GM12878 (cell line): ENCODE data around the gene SHC3. TPM values are rescaled to one million over a fixed set of nuclear protein-coding genes. Genes with fewer than 3 reads are reported as not detected.

Experiments
- ATAC-seq: fragments of 200-7000 bp; cut with Tn5 transposase; 3 replicates; pipeline ENCODE4 v1.9.1; 2020; ENCODE audit warnings: mild to moderate bottlenecking, moderate library complexity
- BruUV-seq: library from RNA; stranded (reverse); fragments of 400-500 nt; replicated peaks from 2 replicates; lab custom pipeline; 2021; lab: Mats Ljungman, UMichigan
- CTCF ChIA-PET: fragments of 300-600 bp; sonication (Branson Sonifier 250); formaldehyde crosslinking; extraction: SDS; loops from one replicate; lab custom pipeline; 2021; ENCODE audit warnings: inconsistent platforms; lab: Yijun Ruan, JAX
- POLR2A ChIA-PET: fragments of 350-600 bp; formaldehyde crosslinking; extraction: SDS; loops from one replicate; lab custom pipeline; 2021; ENCODE audit warnings: inconsistent platforms; lab: Charles Lee
- RAD21 ChIA-PET: fragments of 300-600 bp; sonication (Branson Sonifier 250); formaldehyde crosslinking; loops from one replicate; lab custom pipeline; 2023; ENCODE audit warnings: antibody characterized with exemption; ENCODE audit not compliant: unreplicated experiment; lab: Charles Lee
- SMC1A ChIA-PET: fragments of 300-600 bp; sonication (Branson Sonifier 250); formaldehyde crosslinking; loops from one replicate; lab custom pipeline; 2023; ENCODE audit not compliant: unreplicated experiment, uncharacterized antibody; lab: Charles Lee
- DNase-seq: peaks from one replicate; pipeline ENCODE4 v3.0.0-alpha.2; 2011; ENCODE audit warnings: low read depth, low spot score
- FAIRE-seq: peaks from 3 replicates; lab custom pipeline; 2011; peaks lifted over from hg19 to GRCh38; lab: Jason Lieb, UNC
- H2AFZ ChIP-seq: 2 replicates; pipeline ENCODE4 v1.6.0; 2011; ENCODE audit warnings: low read depth, low read length, control low read depth; ENCODE audit not compliant: control insufficient read depth
- H3K27ac ChIP-seq: 2 replicates; pipeline ENCODE4 v1.5.1; 2011; ENCODE audit warnings: control low read depth; ENCODE audit not compliant: control insufficient read depth, insufficient read depth
- H3K27me3 ChIP-seq, 2 experiments: replicated peaks in 1 of 2; 2 replicates each; pipeline versions ENCODE4 v1.6.0 to v1.6.1; 2011; ENCODE audit warnings: low read length in 1 of 2; ENCODE audit not compliant: control insufficient read depth in 2 of 2, insufficient read depth in 2 of 2
- H3K36me3 ChIP-seq, 2 experiments: 2 replicates each; pipeline ENCODE4 v1.5.1; 2011; ENCODE audit warnings: low read length in 1 of 2; ENCODE audit not compliant: control insufficient read depth in 2 of 2, insufficient read depth in 2 of 2
- H3K4me1 ChIP-seq: 2 replicates; pipeline ENCODE4 v1.6.1; 2011; ENCODE audit warnings: mild to moderate bottlenecking, low read length, moderate library complexity, mixed read lengths; ENCODE audit not compliant: control insufficient read depth, insufficient read depth
- H3K4me2 ChIP-seq: 2 replicates; pipeline ENCODE4 v1.6.0; 2011; ENCODE audit warnings: control low read depth; ENCODE audit not compliant: control insufficient read depth, insufficient read depth
- H3K4me3 ChIP-seq: fragments of 200-600 bp; sonication (generic); 2 replicates; pipeline ENCODE4 v1.5.1; 2016
- H3K79me2 ChIP-seq: 2 replicates; pipeline ENCODE4 v1.6.0; 2011; ENCODE audit warnings: low read length; ENCODE audit not compliant: control insufficient read depth, insufficient read depth
- H3K9ac ChIP-seq: 2 replicates; pipeline ENCODE4 v1.8.0; 2011; ENCODE audit warnings: low read length, control low read depth, mixed read lengths; ENCODE audit not compliant: control insufficient read depth, insufficient read depth
- H3K9me3 ChIP-seq: replicated peaks from 3 replicates; pipeline ENCODE4 v1.5.1; 2011; ENCODE audit warnings: mild to moderate bottlenecking, low read length; ENCODE audit not compliant: control insufficient read depth, insufficient read depth
- H4K20me1 ChIP-seq: 2 replicates; pipeline ENCODE4 v1.6.0; 2011; ENCODE audit not compliant: control insufficient read depth, insufficient read depth
- BRCA1 ChIP-seq: IDR thresholded peaks from 2 replicates; pipeline ENCODE4 v1.6.1; 2011; ENCODE audit warnings: low read depth, low read length, improper control_type of control experiment
- EP300 ChIP-seq, 2 experiments: fragments of 150-350 bp in 1 of 2; IDR thresholded peaks; 2 replicates each; pipeline ENCODE4 v1.6.1; 2011 to 2012; ENCODE audit warnings: low read depth in 2 of 2, low read length in 2 of 2, borderline replicate concordance in 1 of 2, improper control_type of control experiment in 1 of 2, inconsistent platforms in 1 of 2; ENCODE audit not compliant: control insufficient read depth in 1 of 2
- IKZF2 ChIP-seq, 2 experiments: fragments of 450-650 bp; IDR thresholded peaks; 2 replicates each; pipeline ENCODE4 v1.6.1; 2017; ENCODE audit warnings: mild to moderate bottlenecking in 2 of 2, moderate library complexity in 2 of 2
- NFYB ChIP-seq: IDR thresholded peaks from 2 replicates; pipeline ENCODE4 v1.6.1; 2011; ENCODE audit warnings: low read depth, mild to moderate bottlenecking, low read length, improper control_type of control experiment, moderate library complexity; ENCODE audit not compliant: insufficient read depth
- RELA ChIP-seq: fragments of 450-650 bp; IDR thresholded peaks from 2 replicates; pipeline ENCODE4 v1.8.0; 2014; ENCODE audit warnings: borderline replicate concordance; ENCODE audit not compliant: partially characterized antibody
- WGBS: methylation state at CpG from one replicate; pipeline ENCODE4 v1.1.6; 2016; ENCODE audit warnings: low lambda C conversion rate; ENCODE audit not compliant: insufficient replicate concordance, insufficient coverage; ENCODE audit errors: missing lambda C conversion rate; 5-methylcytosine and 5-hydroxymethylcytosine counted together
- in situ Hi-C: fragments of 300-500 bp; cut with MboI; formaldehyde crosslinking; loops from 9 replicates; pipeline ENCODE4 v1.14.3; 2018; ENCODE audit warnings: mixed read lengths
- intact Hi-C: fragments of 100-400 bp; cut with micrococcal nuclease; formaldehyde crosslinking; loops from one replicate; pipeline ENCODE4 v1.14.2; 2022; ENCODE audit not compliant: unreplicated experiment
- polyA plus RNA-seq, 11 experiments: library from polyadenylated mRNA; depleted of rRNA in 4 of 11; unstranded in 6 of 11; stranded (reverse) in 5 of 11; fragments of >200 nt; fragmentation: Nextera tagmentation in 4 of 11; fragmentation: Illumina TruSeq in 1 of 11; extraction: Ambion mirVana in 4 of 11; extraction: Trizol in 1 of 11; gene quantifications; 1 replicate in 1 of 11; 2 replicates in 10 of 11; pipeline versions ENCODE4 v1.2.1 to v1.2.3, GENCODE V29; 2011 to 2016; ENCODE audit warnings: inconsistent platforms in 2 of 11, missing spikeins in 2 of 11, low read depth in 1 of 11
- total RNA-seq, 4 experiments: library from RNA; depleted of rRNA in 3 of 4; stranded (reverse); fragments of >200 nt in 3 of 4; fragmentation: Illumina TruSeq in 1 of 4; extraction: Trizol in 1 of 4; gene quantifications; 2 replicates each; pipeline versions ENCODE4 v1.2.1 to v1.2.3, GENCODE V29; 2013 to 2021
- TF ChIP-seq, protein P1 (sequence below): IDR thresholded peaks from 2 replicates; pipeline ENCODE4 v1.6.1; 2012; ENCODE audit warnings: low read depth, low read length, improper control_type of control experiment

SHC3 gene
- total and polyA plus RNA-seq, 10 of the 15 experiments (the other 5 are each of a cell fraction or from before 2014, with no cell fraction given): 0.01 to 0.06 TPM; not detected in 8

DNA sequence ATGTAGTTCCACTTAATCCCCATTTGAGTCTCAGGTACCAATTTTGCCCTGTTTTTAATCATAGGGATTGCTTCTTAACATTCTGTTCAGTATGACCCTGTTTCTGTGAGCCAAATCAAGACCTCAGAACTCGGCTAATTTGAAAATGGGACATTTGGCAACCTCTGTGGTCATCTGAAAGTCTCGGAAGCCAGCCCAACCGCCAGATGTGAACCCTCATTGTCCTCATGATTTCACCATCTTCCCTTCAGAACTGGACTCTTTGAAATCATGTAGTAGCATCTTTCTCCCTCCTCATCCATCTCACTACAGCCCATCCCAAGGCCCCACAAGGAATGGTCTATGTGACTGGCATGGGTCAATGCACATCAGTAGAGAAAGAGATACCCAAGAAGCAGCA, 98.4 kb downstream of the SHC3 start (continued):
- TF ChIP-seq NFYB (no peak), BRCA1 (no peak)

DNA sequence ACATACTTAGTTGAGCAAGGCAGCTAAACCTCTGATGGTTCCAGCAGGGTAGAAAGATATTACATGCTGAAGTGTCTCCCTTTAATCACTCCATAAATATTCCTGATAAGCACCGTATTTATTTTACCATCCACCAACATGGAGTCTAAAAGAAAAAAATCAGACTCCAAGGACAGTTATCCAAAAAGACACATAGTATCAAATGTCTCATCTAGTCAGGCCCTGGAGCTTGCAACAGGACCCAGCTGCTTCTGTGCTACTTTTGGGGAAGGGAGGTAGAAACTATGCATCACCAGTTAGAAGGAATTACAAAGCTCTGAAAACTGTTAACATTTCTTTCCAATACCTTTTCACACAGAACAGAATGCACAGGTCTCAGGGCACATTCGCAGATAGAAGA, 99.2 kb downstream of the SHC3 start:
- Histone ChIP-seq H3K27ac (no peak overlapping the region), H4K20me1 (no peaks in the 10 kb centered on the region), H3K9ac (no peak overlapping the region), H3K9me3 (no peaks in the 10 kb centered on the region; the same call in 2 of the 3 replicates), H2AFZ (no peak overlapping the region), H3K4me3 (no peak overlapping the region), H3K36me3 (no peaks in the 10 kb centered on the region), H3K79me2 (no peaks in the 10 kb centered on the region), H3K4me1 (no peaks in the 10 kb centered on the region), H3K4me2 (no peak overlapping the region), H3K27me3 (peaks cover 0 to 4% of the 10 kb centered on the region in 2 experiments; a peak in 3 of 4 replicates)
- FAIRE-seq (no peak), DNase-seq (no peak), ATAC-seq (no peak)
- SMC1A ChIA-PET: interaction anchor here (0.8 kb wide), 1 partner anchor 32 kb away, joined by 3 read pairs; no protein-coding TSS in a partner anchor
- intact Hi-C loops (no loop called here), in situ Hi-C loops (no loop called here)
- no TSS peak for BruUV-seq
- WGBS: 0% methylated on average over 2 of the region's 2 CpGs
- TF ChIP-seq EP300 (IDR thresholded peaks at IDR 0.05; ENCODE audit: borderline replicate concordance in 1 of 2, control insufficient read depth in 1 of 2, low read depth in 2 of 2, low read length in 2 of 2) (no peak), IKZF2 (IDR thresholded peaks at IDR 0.05) (no peak), RELA (no peak)
- TF ChIP-seq, protein P1, sequence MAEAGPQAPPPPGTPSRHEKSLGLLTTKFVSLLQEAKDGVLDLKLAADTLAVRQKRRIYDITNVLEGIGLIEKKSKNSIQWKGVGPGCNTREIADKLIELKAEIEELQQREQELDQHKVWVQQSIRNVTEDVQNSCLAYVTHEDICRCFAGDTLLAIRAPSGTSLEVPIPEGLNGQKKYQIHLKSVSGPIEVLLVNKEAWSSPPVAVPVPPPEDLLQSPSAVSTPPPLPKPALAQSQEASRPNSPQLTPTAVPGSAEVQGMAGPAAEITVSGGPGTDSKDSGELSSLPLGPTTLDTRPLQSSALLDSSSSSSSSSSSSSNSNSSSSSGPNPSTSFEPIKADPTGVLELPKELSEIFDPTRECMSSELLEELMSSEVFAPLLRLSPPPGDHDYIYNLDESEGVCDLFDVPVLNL: no peak
- CTCF ChIA-PET: no interaction called here
- POLR2A ChIA-PET: no interaction called here
- RAD21 ChIA-PET: no interaction called here
